Measurements from ENCODE around the gene PRSS35.

- TF ChIP-seq CTCF (IDR thresholded peaks at IDR 0.05; ENCODE audit: insufficient read depth, low read depth, low read length) (no peak), EZH2 (IDR thresholded peaks at IDR 0.05; ENCODE audit: insufficient read depth, low read length) (no peak)
These were observed 46.6 kb downstream of the PRSS35 start for GRCh38 chr6:83558975-83559374.

All from astrocyte (in vitro differentiated cells and primary cell).